GDM1 (cell line): Measurements from ENCODE around the gene SCAP.
"Not testable (repeated sequence)": the region's sequence is repeated elsewhere in the genome, so short reads cannot be mapped to it uniquely, and the experiment has no call there.

Experiments
- DNase-seq: peaks from one replicate; lab custom pipeline; 2025; lab: John Stamatoyannopoulos, UW

Gene SCAP

DNA sequence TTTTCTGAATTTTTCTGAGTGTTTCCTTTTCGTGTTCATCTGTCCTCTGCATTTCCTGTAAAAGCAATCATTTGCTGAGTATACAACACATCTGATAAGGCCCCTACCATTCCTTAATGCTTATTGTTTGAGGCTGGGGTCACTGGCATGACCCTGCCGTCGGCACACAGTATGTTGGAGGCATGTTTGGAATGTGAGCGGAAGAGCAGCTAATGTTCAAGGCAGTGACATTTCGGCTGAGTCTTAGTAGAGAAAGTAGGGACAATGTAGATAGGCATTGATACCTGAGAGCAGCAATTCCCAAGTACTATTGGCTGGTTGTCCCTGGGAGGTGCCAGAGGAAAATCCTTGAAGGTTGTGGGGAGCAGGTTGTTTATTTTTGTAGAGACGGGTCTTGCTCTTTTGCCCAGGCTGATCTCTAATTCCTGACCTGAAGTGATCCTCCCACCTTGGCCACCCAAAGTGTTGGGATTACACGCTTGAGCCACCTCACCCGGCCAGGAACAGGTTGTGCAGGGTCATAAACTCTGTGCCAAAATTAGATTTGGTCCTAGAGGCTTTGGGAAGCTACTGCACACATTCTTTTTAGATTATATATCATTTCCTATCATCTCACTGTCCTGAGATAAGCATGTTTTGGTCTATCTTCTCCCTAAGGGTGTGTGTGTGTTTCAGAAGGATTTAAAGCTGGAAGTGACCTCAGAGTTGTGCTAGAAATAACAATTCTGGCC is 81.4 kb downstream of the SCAP start:
- no peak for DNase-seq

- no peak for DNase-seq
These were observed 82.8 kb downstream of the SCAP start for GRCh38 chr3:47392933-47393332.

GRCh38 chr3:47385796-47386195 is 89.9 kb downstream of the SCAP start:
- DNase-seq = no peak

- DNase-seq = no peak
These were observed 90.7 kb downstream of the SCAP start for GRCh38 chr3:47385007-47385406.

- no peak for DNase-seq
These were observed 91.3 kb downstream of the SCAP start for GRCh38 chr3:47384425-47384824.

GRCh38 chr3:47381317-47382157 is 94.2 kb downstream of the SCAP start:
- DNase-seq = peak; percentile 77

- peak; percentile 98 for DNase-seq
These were observed 95.0 kb downstream of the SCAP start, which contains the start of gene PTPN23 for GRCh38 chr3:47380601-47381316. TSS of gene PTPN23 (plus strand) at chr3:47381021. CDS start at chr3:47381097, 76 bp downstream.

GRCh38 chr3:47380026-47380600 is 95.6 kb downstream of the SCAP start:
- no peak for DNase-seq

DNA sequence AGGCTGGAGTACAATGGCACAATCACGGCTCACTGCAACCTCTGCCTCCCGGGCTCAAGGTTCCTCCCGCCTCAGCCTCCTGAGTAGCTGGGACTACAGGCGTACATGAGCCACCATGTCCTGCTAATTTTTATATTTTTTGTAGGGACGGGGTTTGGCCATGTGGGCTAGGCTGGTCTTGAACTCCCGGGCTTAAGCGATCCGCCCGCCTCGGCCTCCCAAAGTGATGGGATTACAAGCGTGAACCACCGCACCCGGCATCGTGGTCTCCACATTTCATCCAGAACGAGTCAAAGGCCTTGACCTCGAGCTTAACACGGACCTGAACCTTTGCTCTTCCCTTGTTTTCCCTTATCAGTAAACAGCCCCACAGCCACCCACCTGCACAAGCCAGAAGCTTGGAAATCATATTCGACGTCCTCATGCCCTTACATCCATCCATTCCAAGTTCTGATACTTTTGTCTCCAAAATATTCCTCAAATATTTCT is 96.3 kb downstream of the SCAP start:
- no peak for DNase-seq

DNA sequence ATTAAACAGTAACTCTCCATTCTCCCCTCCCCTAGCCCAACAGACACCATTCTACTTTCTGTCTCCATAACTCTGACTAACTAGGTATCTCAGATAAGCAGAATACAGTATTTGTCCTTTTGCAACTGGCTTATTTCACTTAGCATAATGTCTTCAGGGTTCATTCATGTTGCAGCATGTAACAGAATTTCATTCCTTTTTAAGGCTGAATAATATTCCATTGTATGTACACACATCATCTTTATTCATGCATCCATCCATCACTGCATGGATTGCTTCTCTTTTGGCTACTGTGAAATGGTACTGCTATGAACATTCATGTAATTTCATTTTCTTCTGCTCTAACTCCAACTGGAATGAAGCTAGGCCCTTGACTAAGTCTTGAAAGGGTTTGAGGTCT is 96.9 kb downstream of the SCAP start:
- no peak for DNase-seq

DNA sequence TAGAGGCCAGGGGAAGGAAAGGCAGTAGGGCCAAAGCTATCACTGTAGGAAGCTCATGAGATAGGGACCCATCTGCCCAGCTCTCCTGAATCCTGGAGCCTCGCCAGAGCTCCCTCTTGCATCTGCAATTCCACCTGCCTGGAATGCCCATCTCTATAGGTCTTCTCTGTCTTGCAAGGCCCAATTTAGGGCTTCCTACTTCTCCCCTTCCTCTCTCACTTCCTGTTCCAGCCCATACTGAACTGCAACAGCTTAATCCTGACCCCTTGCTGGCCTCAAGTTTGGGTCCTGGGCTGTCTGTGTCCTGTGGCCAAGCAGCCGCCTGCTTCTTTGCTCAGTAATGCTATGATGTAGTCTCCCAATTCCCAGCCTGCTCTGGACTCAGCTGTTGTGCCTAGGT is 98.6 kb downstream of the SCAP start:
- DNase-seq = no peak

- no peak for DNase-seq
These were observed 99.3 kb downstream of the SCAP start for GRCh38 chr3:47376393-47376792.

DNA sequence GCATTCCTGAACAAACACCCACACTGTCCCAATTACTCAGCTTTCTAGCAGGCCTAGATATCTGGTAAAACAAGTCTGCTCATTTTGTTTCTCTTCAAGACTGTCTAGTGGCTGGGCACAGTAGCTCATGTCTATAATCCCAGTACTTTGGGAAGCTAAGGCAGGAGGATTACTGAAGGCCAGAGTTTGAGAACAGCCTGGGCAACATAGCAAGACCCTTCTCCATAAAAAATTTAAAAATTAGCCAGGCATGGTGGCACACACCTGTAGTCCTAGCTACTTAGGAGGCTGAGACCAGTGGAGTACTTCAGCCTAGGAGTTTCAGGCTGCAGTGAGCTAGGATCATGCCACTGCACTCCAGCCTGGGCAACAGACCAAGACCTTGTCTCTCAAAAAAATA is 101.2 kb downstream of the SCAP start:
- no peak for DNase-seq

DNA sequence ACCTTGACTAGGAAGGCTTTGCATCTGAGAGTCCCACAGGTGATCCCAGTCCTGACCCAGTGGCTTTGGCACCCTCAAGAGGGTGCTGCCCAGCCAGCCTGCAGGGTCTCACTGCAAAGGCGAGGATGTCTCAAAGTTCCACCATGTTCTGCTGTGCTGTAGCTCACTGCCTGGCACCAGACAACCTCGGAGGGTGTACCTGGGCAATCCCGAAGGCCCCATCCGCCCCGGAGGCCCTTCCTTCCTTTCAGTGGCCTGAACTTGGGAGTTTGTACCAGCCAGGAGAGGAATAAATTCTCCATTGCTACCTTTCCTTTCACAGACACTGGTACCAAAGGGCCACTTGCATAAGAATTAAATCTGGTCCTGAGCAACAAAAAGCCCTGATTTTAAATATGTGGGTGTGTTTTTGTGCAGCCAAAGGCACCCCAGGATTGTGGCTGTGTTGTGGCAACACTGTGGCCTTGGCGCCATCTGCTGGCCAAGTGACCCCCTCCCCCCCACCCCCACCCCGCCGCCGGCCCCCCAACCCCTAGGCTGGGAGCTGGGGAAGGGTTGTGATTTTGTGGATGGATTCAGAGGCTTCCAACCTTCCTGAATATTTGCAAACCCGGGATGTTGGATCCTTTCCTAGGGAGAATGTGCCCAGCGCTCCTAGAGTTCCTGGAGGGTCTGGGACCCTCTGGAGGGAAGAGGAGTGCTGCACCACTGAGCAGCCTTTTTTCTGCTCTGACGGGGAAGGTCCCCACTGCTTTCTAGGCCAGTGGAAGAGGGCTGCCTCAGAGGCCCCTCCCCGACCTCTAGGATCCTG is 104.6 kb downstream of the SCAP start:
- DNase-seq = no peak

- DNase-seq = not testable (repeated sequence)
These were observed 105.7 kb downstream of the SCAP start for GRCh38 chr3:47370020-47370419.

- no peak for DNase-seq
These were observed 108.1 kb downstream of the SCAP start for GRCh38 chr3:47367631-47368030.

- DNase-seq = no peak
These were observed 108.9 kb downstream of the SCAP start for GRCh38 chr3:47366833-47367232.

- DNase-seq = no peak
These were observed 110.3 kb downstream of the SCAP start for GRCh38 chr3:47365213-47366153.
